NCI-H774 (cell line): ENCODE data around the gene RALB.

Experiments used
- DNase-seq: peaks from one replicate; lab custom pipeline; 2025; lab: John Stamatoyannopoulos, UW

The RALB gene, protein sequence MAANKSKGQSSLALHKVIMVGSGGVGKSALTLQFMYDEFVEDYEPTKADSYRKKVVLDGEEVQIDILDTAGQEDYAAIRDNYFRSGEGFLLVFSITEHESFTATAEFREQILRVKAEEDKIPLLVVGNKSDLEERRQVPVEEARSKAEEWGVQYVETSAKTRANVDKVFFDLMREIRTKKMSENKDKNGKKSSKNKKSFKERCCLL

DNA sequence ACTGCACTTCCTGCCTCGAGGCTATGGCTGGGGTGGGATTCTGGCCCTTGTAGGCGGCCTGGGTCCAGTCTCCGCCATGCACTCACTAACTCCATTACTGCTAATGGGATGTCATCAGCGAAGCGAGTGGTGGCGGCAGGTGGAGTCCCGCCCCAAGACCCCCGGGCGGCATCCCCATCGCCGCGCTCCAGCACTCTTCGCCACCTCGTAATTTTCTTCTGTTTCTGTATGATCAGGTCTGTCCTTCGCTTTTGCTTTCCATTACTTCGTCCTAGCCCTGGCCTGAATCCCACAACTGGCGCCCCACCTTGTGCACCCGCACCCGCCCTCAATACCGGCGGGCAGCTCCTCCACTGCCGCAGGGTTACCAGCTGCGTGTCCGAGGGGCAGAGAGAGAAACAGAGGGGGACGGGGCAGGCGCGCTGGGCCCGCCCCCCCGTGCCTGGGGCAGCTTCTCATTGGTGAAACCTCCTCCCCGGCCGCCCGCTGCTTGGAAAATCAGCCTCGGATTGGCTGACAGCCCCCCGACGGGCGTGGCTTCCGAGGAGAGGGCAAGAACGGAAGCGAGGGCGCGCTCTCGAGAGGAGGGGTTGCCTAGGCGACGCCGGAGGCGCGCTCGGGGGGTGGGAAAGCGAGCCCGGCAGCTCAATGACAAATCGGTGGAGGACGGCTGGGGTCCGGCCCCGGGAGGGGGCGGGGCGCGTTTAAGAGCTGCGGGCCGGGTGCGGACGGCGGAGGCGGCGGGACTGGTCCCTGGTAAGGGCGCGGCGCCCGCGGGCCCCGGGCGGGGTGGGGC, at the start of gene RALB:
Gene RALB (plus strand): TSS at position 628 of the 796 bp plus-strand sequence. CDS start 25,813 bp downstream, outside the sequence.
- DNase-seq: peak; percentile 99

DNA sequence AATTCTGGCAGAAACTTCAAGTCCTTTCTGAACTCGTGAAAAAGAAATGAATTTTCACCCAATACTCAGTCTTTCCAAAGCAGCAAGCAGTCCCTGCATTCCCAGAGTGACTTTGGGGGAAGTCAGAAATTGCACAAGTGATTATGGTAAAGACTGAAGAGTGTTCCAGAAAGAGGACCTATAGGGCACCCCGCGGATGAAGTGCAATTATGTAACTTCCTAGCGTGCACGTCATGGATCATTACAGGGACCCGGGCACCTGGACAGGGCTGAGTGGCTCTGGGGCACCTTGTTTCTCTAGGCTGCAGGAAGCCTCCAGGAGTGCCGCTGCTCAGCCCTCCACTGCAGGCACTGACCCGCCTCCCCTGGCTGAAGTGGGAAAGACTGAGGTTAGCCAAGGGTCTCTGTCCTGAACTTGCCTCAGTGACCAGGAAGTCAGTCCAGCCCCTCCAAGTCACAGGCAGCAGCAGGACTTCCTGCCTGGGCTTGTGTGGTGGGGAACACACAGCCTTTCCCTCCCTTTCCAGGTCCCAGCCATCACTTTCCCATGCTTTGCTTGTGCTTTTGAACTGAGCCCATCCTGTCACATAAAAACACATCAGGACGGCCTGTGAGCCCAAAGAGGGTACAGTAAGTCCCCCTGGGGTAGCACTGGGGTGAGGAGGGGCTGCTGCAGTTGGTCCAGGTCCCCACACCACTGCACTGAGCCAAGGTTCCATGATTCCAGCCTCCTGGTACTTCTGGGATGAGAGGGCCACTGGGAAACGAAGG, 49.2 kb upstream of the RALB start:
- no peak for DNase-seq

DNA sequence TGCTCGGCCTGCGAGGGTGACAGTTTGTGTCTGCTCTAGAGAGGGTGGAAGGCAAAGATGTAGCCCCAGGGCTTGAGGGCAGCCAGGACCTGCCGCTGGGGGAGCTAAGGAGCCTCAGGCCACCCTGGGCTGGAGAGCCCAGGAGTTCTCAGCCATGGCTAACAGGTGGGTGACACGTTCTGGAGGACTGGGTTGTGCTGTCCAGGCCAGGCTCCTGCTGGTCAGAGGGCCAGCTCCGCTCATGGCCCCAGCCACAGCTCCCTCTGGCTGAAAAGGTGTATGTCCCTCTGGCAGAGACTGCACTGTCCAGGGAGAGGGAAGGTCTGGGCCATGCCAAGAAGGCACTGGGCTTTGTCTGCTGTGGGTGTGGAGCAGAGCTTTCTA, 48.6 kb upstream of the RALB start:
- DNase-seq: no peak

DNA sequence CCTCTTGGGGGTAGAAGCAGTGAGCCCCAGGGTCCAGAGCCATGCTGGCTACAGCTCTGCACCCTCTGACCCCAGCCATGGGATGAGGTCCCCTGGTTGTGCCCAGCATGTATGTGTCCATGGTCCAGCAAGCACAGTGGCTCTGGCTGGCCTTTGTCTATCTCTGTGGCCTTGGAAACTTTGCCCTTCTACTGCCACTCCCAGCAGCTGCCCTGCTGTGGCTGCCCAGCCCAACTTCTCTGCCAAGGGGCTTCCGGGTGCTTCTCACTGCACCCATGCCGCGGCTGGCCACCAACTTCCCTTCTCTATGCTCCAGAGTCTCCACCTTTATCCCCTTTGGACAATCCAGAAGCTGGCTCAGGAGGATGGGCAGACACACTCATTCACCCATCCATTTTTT, 48.2 kb upstream of the RALB start:
- no peak for DNase-seq

DNA sequence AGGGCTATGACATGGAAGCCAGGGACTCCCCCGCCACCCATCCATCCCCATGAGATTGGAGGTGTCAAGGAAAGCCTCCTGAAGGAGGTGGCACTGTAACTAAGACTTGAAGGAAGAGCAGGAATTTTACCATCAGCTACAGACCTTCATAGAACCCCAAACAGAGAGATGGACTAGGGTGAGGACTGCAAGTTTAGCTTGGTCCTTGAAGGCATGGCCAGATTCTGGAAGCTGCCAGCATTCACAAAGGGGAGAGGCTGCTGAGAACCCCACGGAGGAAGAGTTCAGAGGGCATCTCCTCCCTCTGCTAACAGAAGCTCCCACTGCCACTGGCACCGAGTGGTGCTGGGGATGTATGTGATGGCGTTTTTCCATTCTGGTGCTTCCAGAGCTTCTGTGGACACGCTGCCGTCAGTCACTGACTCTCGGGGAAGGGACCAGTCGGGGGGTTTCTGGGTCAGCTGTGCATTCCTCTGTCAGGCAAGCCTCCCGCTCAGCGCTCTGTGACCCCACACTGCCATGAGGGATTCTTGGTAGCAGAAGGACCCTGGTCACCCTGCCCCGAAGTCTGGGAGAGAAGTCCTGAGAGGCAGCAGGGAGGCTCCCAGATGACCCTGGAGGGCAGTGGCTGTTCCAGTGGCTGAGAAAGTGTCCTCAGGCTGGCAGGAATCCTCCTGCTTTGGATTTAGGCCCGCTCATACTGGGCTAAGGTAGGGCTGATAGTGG, 47.5 kb upstream of the RALB start:
- no peak for DNase-seq

DNA sequence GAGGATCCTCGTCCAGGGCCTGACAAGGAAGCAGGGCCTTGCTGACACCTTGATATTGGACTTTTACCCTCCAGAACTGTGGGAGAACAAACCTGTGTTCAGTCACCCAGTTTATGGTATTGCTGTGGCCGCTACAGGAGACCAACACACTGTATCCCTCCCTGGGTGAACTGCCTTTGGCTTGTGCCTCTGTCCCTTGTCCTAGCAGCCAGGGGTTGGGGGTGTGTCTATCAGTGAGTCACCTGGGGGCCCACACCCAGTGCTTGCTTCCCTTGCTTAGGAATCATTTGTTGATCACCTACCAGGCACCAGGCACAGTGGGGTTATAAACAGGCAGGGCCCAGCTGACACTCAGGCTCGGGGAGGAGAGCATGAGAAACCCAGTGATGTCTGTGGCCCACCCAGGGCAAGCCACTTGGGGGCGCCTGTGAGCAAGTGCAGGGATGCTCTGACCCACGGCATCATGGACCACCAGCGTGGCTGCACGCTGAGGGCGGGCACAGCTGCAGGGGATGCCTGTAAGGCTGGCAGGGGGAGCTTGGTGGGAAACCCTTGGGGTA, 46.5 kb upstream of the RALB start:
- DNase-seq: peak; percentile 16

DNA sequence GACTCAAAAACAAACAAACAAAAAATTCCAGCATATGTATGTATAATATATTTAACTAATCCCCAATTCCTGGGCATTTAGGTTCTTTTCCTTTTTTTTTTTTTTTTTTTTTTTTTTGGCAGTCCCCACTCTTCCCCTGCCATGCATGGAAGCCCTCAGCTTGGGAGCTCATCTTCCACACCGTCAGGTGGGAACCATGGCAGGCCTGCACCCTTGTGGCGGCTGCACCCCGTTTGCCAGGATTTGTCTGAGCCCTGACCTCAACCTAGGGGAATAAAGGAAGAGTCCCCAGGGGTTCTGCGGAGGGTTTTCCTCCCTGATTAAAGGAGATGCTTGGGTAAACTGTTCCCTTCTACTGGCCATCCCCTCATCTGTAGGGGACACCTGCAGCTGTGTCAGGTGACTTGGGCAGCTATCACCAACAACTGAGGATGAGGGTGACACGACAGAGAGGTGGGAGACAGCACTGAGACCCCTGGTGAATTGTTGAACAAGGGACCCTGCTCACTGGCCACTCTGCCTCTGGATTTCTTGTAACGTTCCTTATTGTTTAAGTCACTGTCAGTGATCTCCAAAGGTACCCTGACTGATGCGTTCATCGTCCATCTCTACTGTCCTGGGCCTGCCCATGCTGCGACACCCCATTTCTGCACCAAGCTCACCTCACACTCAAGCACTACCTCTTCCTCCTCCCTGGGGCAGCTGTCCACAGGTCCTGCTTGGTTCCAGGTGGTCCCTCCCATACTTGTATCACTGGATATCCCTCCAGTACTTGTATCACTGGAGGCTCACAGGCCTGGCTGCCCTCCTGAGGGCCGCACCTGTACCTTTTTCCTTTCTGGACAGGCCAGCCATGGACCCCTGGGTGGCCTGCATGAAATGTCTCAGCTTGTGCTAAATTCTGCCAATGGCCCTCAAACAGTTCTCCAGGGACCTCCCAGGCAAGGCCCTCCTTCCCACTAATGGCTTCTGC, 44.0 kb upstream of the RALB start:
- no peak for DNase-seq

DNA sequence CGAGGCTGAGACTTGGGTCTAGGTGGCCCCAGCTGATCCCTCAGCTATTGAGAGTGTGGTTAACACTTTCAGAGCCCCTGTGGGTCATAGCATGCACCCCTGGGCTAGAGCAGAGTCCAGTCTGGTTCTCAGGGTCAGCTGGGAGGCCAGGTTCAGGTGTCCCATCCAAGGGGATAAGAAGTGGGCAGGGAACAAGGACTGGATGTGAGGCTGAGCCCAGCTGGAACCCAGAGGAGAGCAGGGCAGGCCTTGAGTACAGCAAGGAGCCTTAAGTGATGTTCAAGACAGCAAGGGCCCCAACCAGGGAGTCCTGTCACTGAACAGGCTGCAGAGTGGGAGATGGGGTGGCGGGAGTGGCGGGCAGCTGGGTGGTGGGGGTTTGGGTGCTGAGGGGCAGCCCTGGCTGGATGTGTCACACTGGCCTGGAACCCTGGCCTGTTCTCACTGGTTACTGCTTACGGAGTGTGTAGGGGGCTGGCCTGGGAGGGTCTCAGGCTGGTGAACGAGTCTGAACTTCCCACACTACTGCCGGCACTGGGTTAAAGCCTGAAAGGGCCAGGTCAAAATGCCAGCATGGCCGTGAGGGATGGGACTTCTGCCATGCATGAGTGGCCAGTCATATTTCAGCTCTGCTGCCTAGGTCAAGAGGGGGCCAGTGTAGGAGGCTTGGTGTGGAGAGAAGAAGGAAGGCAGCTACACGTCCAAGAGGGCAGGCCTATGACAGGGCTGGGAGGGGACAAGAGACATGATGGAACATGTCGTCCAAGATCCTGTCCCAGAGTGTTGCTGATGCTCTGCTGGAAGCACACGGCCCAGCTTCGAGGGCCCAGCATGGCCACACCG, 43.0 kb upstream of the RALB start:
- DNase-seq: no peak

DNA sequence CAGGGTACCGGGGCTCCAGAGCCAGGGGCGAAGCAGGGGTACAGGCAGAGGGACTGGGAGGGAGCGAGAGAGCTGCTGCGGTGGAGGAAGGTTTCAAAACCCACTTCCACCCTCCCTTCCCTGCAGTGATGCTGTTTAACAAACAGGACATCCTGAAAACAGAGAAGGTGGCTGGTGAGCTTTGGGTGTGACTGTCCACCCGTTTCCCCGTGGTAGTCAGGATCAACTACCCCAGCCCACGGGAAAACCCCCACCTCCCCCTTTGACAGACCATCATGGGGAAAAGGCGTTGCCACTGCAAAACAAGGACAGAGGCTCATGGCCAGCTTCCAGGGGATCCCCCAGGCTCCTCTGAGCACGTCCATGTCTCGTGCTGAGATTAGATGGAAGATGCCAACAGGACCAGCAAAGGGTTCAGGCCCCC, 42.4 kb upstream of the RALB start:
- no peak for DNase-seq

DNA sequence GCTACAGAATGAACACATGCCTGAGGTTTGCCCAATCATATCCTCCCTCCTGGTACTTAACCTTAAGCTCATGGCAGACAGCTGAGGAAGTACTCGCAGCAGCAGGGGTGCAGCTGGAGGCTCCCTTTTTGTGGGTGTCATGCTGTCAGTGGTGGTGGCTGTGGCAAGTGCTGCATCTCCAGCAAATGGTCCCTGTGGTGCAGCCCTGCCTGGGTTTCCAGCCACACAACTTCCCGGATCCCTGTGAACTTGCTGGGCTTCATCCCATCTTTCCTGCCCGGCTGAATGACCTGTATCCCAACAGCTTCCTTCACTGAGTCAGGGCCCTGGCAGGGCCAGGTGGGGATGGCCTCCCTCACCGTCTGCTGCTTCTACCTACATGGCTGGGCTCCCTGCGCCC, 34.5 kb upstream of the RALB start:
- DNase-seq: no peak

DNA sequence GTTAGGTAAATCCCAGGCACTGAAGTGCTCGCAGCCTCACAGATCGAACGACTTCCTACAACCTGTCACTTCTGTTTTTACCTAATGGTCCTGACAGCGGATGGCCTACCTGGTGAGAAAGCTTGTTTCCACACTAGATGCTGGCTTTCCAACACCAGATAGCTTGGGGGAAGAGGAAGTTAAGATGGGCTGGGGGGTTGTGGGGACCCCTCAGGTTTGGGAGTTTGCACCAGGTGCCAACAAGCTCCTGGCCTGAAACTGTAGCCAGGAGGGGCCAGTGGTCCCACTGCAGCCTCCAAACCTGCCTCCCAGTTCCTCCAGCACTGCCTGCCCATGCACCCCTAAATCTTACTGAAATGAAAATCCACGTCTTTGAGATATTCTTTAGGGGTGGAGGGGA, 33.4 kb upstream of the RALB start:
- no peak for DNase-seq

DNA sequence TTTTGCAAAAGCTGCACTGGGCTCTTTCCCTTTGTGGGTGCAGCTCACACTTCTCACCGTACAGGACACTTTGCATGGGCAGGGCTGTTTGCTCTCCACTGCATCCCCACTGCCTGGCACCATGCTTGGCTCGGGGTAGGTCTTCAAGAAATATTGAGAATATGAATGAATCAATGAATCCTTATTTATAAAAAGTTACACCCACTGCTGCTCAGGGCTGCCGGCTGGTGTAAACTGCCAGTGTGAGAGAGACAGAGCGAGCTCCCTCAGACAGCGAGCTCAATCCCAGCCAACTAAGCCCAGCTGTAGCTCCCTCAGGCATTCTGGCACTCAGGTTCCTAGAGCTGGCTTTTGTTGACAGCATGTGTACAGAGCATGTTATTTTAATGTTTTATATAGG, 32.9 kb upstream of the RALB start:
- no peak for DNase-seq

DNA sequence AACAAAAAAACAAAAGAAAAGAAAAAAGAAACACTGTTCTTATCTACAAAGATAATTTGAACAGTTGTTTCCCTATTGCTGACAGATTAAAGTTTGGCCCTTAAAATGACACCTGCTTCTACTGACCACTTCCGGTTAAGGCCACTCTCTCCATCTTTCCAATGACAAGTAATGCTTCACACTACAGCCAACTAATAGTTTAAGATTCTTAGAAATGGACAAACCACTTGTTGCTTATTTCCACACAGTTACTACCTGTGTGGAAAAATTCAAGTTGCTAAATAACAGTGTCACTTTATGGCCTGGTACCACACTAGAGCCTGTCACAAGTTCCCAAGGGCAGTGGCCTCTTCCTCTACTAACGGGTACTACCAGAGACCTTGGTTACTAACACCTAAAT, 31.9 kb upstream of the RALB start:
- no peak for DNase-seq

DNA sequence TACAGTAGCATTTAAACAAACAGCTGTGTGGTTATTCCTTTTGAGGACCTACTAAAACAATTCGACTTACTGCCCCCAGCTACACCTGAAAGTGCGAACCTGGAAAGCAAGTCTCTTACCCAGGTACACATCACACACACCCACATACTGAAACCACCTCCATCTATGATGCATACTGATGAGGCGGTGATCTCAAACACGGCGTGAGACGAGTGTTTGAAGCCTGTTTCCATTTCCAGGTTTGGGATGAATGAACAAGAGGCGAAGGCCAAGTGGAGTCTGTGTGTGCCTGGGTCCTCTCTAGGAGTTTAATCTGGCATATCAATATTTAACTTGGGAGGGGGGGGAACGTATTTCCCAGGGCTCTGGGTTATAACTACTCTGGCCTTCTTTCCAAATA, 31.0 kb upstream of the RALB start:
- DNase-seq: no peak

DNA sequence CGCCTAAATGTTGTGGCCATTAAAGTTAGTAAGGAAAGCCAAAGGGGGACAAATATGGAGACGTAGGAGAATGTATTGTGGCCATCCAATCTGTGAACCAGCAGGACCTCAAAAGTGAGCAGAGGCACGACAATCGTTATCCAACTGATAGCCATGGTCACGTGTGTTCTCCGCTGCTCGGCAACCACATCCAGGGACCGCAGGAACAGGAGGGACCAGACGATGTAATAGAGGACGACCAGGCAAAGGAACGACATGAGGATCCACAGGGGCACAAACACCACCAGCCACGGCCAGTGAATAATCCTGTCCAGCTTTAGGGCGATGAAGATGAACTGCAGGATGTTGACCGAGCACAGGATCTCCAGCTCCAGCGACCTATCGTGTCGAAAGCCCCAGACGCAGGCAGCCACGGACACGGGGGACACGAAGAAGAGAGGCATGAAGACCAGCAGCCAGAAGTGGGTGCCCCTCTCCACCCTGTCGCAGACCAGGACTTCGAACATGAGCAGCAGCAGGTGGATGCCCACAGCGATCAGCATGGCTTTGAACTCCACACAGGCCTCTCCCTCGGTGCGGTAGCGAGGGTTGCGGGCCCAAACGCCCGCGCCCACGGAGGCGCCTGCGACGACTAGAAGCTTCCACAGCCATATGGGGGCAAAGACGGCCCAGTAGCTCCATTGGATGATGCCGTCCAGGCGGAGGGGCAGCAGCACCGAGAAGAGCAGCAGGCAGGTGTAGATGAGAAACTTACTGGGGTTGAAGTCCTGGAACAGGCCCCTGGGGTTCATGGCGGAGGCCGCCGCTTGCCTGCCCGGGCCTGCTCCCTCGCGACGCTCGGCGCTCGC, 30.2 kb upstream of the RALB start:
- no peak for DNase-seq

DNA sequence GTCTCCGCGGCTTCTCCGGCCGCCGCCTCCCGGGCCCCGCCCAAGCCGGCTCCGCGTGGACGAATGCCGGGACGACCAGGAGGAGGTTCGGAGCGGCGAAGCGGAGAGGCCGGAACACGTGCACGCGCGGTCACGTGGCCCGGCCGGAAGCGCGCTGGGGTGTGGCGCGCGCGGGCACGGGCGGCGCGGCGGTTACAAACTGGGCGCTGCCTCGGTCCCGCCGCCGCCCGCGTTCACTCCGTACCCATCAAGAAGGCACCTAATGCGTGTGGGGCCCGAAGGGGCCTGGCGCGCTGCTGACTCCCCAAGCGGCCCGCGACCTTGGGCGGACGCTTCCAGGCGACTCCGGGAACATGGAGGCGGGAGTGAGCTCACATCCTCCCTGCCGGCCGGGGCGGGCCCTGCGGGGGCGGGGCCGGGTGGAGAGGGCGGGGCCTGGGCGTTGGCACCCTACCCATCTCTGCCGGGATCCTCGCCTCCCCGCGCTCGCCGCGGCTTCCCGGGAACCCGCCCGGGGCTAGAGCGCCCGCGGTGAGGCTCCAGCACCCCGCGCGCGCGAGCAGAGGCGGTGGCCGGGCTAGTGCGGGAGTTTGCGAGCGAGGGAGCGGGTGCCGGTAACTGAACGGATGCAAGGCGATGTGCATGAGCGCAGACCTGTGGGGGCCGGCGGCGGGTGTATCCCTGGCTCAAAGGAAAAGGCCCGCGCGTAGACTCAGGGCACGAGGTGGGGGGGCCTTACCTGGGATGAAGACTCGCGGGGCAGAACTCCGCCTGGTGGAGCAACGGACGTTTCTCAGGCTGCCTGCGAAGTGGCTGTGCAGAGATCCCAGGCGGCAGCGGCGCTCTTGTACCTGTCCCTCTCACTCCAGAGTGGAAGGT, 29.4 kb upstream of the RALB start, which contains the start of gene TMEM185B:
Gene TMEM185B (minus strand): TSS at position 367 of the 879 bp plus-strand sequence. CDS start 424 bp downstream, outside the sequence.
- DNase-seq: peak; percentile 88

DNA sequence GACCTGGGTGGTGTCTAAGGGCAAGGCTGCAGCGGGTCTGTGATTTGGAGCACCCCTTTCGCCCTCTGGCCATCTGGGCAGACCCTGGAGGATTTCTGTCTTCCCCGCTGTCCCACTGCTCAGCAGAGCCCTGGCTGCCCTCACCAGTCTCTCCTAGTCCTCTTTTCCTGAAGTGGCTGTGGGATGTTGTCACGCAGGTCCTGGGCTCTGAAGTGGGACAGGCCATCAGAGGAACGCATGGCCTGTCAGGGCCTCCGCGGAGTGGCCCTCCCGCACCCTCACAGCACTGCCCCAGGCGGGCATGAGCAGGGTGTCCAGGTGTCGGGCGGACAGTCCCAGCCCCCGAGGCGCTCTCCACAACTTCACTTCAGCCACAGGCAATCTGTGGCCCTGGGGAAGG, 28.4 kb upstream of the RALB start:
- DNase-seq: peak; percentile 3
